Measurements from ENCODE around the gene INSL3. TPM values are rescaled to one million over a fixed set of nuclear protein-coding genes. Genes with fewer than 3 reads are reported as not detected.

The INSL3 gene
- total RNA-seq, 4 donors from 2014 or later: not detected

GRCh38 chr19:17824339-17824738 lies 3.0 kb upstream of the INSL3 start:
- no peak for ATAC-seq
- H3K9me3 ChIP-seq: no peaks in the 10 kb centered on the region
- H3K4me3 ChIP-seq: no peak overlapping the region
- no peaks in the 10 kb centered on the region for H3K4me1 ChIP-seq
- peaks cover 16 to 28% (median 21%) of the 10 kb centered on the region in 3 donors for H3K27me3 ChIP-seq
- H3K36me3 ChIP-seq: no peaks in the 10 kb centered on the region
- H3K27ac ChIP-seq: no peak overlapping the region
- DNase-seq: no peak
- TF ChIP-seq CTCF (IDR thresholded peaks at IDR 0.05 in 4 of 5, conservative IDR thresholded peaks at IDR 0.05 in 1 of 5) (no peak), POLR2A (IDR thresholded peaks at IDR 0.05) (no peak)
- intact Hi-C loops (cut with DNase I; ENCODE audit: low total_unique reads) (no loop called here), in situ Hi-C loops (cut with MboI; ENCODE audit: low sequenced_read_pairs in 4 of 4) (no loop called here)

- no peak for DNase-seq
- intact Hi-C loops (cut with DNase I; ENCODE audit: low total_unique reads) (no loop called here), in situ Hi-C loops (cut with MboI; ENCODE audit: low sequenced_read_pairs in 4 of 4) (no loop called here)
Observed at GRCh38 chr19:17817668-17818363, 3.5 kb downstream of the INSL3 start.

GRCh38 chr19:17812099-17812498 lies 9.2 kb downstream of the INSL3 start:
- Histone ChIP-seq H3K36me3 (no peaks in the 10 kb centered on the region), H3K4me1 (no peaks in the 10 kb centered on the region), H3K27ac (no peak overlapping the region), H3K27me3 (peaks cover 0 to 19% (median 5%) of the 10 kb centered on the region in 3 donors), H3K4me3 (no peak overlapping the region), H3K9me3 (no peaks in the 10 kb centered on the region)
- ATAC-seq (no peak), DNase-seq (no peak)
- in situ Hi-C loops (cut with MboI; ENCODE audit: low sequenced_read_pairs in 4 of 4) (no loop called here), intact Hi-C loops (cut with DNase I; ENCODE audit: low total_unique reads) (no loop called here)
- no peak for TF ChIP-seq CTCF (IDR thresholded peaks at IDR 0.05 in 4 of 5, conservative IDR thresholded peaks at IDR 0.05 in 1 of 5)
- no peak for TF ChIP-seq POLR2A (IDR thresholded peaks at IDR 0.05)

More at GRCh38 chr19:17817668-17818363, 3.5 kb downstream of the INSL3 start:
- Histone ChIP-seq H3K36me3 (no peaks in the 10 kb centered on the region), H3K4me3 (no peak overlapping the region), H3K4me1 (no peaks in the 10 kb centered on the region), H3K27me3 (peaks cover 0 to 8% (median 5%) of the 10 kb centered on the region in 3 donors), H3K27ac (no peak overlapping the region), H3K9me3 (no peaks in the 10 kb centered on the region)
- TF ChIP-seq CTCF (IDR thresholded peaks at IDR 0.05 in 4 of 5, conservative IDR thresholded peaks at IDR 0.05 in 1 of 5) (no peak), POLR2A (IDR thresholded peaks at IDR 0.05) (no peak)
- ATAC-seq: no peak

- TF ChIP-seq POLR2A (IDR thresholded peaks at IDR 0.05) (no peak), CTCF (IDR thresholded peaks at IDR 0.05 in 4 of 5, conservative IDR thresholded peaks at IDR 0.05 in 1 of 5) (no peak)
- Histone ChIP-seq H3K4me1 (no peaks in the 10 kb centered on the region), H3K27ac (no peak overlapping the region), H3K9me3 (no peaks in the 10 kb centered on the region), H3K27me3 (peaks cover 0 to 19% (median 5%) of the 10 kb centered on the region in 3 donors), H3K36me3 (no peaks in the 10 kb centered on the region), H3K4me3 (no peak overlapping the region)
- in situ Hi-C loops (cut with MboI; ENCODE audit: low sequenced_read_pairs in 4 of 4) (no loop called here), intact Hi-C loops (cut with DNase I; ENCODE audit: low total_unique reads) (no loop called here)
- DNase-seq (no peak), ATAC-seq (no peak)
Observed at GRCh38 chr19:17811681-17812080, 9.6 kb downstream of the INSL3 start.
